ENCODE results near the gene PDE4D. TPM values are rescaled to one million over a fixed set of nuclear protein-coding genes. Genes with fewer than 3 reads are reported as not detected.

The PDE4D gene
- total RNA-seq, 1 donor from 2014 or later: 11.8 TPM

DNA sequence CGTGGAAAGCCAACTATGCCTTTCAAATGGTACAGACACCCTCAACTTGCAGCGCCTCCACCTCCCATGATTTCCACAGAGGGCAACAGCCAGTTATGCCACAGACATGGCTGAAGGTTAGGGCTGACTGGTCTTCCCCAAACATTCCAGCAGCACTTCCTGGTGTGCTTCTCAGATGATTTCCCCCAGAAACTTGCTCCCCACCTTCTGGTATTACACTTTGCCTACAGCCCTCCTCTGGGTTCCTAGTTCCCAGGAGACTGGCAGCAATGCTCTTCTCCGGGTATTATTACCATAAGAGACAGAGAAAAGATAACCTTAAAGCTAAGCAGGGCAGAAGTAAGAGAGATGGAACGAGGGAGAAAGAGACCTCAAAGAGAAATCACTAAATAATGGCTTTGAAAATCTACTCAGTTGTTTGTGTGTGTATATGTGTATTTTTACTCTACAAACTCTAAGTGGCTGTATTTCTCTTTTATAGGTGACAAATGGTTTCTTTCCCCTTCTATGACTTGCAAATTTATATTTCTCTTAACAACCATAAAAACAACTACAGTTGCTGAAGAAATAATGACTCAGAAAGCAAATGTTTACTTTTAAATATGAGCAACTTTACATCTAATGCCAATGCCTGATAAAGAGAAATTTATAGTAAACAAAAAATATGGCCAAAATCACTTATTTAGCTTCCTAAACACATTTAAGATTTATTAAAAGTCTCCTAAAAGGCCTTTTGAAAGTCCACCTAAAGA, 133.8 kb downstream of the PDE4D start:
- DNase-seq (ENCODE audit: low read depth, low spot score): no peak
- H3K36me3 Mint-ChIP-seq (ENCODE audit: low read depth): no peaks in the 10 kb centered on the region
- no peaks in the 10 kb centered on the region for H3K4me1 Mint-ChIP-seq
- no peak overlapping the region for H3K4me3 Mint-ChIP-seq
- no peaks in the 10 kb centered on the region for H3K27me3 Mint-ChIP-seq (ENCODE audit: low read depth)
- H3K9me3 Mint-ChIP-seq: no peaks in the 10 kb centered on the region
- TF ChIP-seq, protein P1, sequence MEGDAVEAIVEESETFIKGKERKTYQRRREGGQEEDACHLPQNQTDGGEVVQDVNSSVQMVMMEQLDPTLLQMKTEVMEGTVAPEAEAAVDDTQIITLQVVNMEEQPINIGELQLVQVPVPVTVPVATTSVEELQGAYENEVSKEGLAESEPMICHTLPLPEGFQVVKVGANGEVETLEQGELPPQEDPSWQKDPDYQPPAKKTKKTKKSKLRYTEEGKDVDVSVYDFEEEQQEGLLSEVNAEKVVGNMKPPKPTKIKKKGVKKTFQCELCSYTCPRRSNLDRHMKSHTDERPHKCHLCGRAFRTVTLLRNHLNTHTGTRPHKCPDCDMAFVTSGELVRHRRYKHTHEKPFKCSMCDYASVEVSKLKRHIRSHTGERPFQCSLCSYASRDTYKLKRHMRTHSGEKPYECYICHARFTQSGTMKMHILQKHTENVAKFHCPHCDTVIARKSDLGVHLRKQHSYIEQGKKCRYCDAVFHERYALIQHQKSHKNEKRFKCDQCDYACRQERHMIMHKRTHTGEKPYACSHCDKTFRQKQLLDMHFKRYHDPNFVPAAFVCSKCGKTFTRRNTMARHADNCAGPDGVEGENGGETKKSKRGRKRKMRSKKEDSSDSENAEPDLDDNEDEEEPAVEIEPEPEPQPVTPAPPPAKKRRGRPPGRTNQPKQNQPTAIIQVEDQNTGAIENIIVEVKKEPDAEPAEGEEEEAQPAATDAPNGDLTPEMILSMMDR (conservative IDR thresholded peaks at IDR 0.05): no peak
- H3K27ac Mint-ChIP-seq (ENCODE audit: unreplicated experiment): no peak overlapping the region

DNA sequence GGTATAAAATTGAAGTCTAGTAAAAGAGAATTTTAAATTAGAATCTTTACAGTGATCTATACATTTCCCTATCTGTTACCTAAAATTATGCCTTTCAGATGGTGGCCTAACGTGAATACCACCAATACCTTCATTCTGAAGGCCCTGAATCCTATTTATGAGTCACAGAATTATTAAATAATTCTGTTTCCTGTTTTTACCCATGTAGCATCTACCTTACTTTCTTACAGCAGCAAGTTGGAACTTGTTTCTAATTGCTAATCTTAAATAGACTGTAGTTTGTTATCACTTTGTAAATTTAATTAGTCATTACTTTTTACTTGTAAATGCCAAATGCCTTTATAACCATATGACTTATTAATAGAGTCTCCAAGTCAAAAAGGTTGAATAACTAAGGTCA, 135.0 kb downstream of the PDE4D start:
- TF ChIP-seq, protein P1 (conservative IDR thresholded peaks at IDR 0.05): no peak
- no peak overlapping the region for H3K27ac Mint-ChIP-seq (ENCODE audit: unreplicated experiment)
- H3K9me3 Mint-ChIP-seq: no peaks in the 10 kb centered on the region

DNA sequence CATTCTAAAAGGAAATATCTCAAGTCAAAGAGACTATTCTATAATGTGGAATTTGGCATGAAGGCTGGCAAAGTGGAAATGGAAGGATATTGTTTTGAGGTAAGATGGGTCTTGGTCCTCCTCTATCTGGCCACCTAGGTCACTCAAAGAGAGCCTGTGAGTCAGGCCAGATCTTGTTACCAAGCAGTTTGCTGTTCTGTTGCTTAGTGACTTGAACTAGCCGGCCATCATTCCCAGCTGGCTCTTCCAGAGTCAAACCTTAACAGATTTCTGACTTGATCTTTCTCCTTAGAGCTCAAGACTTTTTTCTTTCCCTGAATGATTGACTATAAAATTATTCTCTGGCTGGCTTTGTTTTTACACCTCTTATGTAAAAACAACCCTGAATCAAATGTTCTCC, 136.1 kb downstream of the PDE4D start:
- Mint-ChIP-seq H3K4me3 (no peak overlapping the region), H3K4me1 (peaks cover 7% of the 10 kb centered on the region), H3K9me3 (no peaks in the 10 kb centered on the region), H3K27me3 (ENCODE audit: low read depth) (no peaks in the 10 kb centered on the region), H3K27ac (ENCODE audit: unreplicated experiment) (no peak overlapping the region), H3K36me3 (ENCODE audit: low read depth) (no peaks in the 10 kb centered on the region)
- TF ChIP-seq, protein P1 (conservative IDR thresholded peaks at IDR 0.05): no peak
- DNase-seq (ENCODE audit: low read depth, low spot score): no peak

More for the DNA sequence above, 135.0 kb downstream of the PDE4D start:
- Mint-ChIP-seq H3K27me3 (ENCODE audit: low read depth) (no peaks in the 10 kb centered on the region), H3K4me1 (no peaks in the 10 kb centered on the region), H3K36me3 (ENCODE audit: low read depth) (no peaks in the 10 kb centered on the region), H3K4me3 (no peak overlapping the region)
- DNase-seq (ENCODE audit: low read depth, low spot score): no peak

DNA sequence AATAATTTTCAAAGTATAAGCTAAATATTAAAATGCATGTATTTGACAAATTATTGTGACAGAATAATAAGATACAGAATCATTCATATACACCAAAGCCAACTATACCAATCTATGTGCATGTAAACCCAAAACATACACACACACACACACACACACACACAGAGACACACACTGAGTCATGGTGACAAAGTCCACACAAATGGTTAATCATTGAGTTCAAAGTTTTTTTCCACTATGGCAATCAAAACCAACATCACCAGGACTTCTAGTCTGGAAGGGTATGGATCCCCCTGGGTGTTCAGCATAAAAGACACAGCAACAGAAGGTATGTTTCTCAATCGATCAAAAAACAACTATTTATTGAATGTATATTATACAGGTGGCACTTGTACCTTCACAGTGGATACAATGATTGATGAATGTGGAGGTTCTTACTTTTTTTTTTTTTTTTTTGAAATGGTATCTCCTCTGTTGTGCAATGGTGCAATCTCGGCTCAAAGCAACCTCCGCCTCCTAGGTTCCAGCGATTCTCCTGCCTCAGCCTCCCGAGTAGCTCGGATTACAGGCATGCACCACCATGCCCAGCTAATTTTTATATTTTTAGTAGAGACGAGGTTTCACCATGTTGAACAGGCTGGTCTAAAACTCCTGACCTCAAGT, 137.0 kb downstream of the PDE4D start:
- DNase-seq (ENCODE audit: low read depth, low spot score): no peak
- Mint-ChIP-seq H3K36me3 (ENCODE audit: low read depth) (no peaks in the 10 kb centered on the region), H3K27ac (ENCODE audit: unreplicated experiment) (no peak overlapping the region), H3K4me1 (peaks cover 7% of the 10 kb centered on the region), H3K4me3 (no peak overlapping the region), H3K27me3 (ENCODE audit: low read depth) (no peaks in the 10 kb centered on the region), H3K9me3 (no peaks in the 10 kb centered on the region)
- TF ChIP-seq, protein P1 (conservative IDR thresholded peaks at IDR 0.05): no peak

DNA sequence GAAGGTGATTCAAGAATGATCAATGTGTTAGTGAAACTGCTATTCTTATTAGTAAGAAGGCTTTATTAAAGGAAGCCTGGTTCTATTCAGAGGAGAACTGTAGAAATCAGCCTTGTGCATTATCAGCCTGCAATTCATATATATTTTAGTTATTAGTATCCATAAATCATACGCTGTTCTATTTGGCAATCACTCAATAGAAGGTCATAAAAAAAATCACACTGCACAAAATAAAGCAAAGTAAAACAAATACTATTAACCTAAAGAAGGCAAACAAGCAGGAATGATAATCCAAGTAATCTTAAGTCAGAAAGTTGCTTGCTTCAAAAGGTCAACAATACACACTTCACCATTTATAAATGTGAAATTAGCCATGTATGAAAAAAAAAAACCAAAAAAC, 138.1 kb downstream of the PDE4D start:
- no peaks in the 10 kb centered on the region for H3K36me3 Mint-ChIP-seq (ENCODE audit: low read depth)
- peaks cover 7% of the 10 kb centered on the region for H3K4me1 Mint-ChIP-seq
- H3K9me3 Mint-ChIP-seq: no peaks in the 10 kb centered on the region
- no peak overlapping the region for H3K4me3 Mint-ChIP-seq
- no peak for DNase-seq (ENCODE audit: low read depth, low spot score)
- no peak overlapping the region for H3K27ac Mint-ChIP-seq (ENCODE audit: unreplicated experiment)
- TF ChIP-seq, protein P1 (conservative IDR thresholded peaks at IDR 0.05): no peak
- H3K27me3 Mint-ChIP-seq (ENCODE audit: low read depth): no peaks in the 10 kb centered on the region
